HG03460 (cell line): Measurements from ENCODE around the gene GNAQ.

Source experiments
- ATAC-seq: cut with Tn5 transposase; IDR thresholded peaks from one replicate; pipeline ENCODE4 v1.9.1; 2021; ENCODE audit not compliant: unreplicated experiment

Gene GNAQ

DNA sequence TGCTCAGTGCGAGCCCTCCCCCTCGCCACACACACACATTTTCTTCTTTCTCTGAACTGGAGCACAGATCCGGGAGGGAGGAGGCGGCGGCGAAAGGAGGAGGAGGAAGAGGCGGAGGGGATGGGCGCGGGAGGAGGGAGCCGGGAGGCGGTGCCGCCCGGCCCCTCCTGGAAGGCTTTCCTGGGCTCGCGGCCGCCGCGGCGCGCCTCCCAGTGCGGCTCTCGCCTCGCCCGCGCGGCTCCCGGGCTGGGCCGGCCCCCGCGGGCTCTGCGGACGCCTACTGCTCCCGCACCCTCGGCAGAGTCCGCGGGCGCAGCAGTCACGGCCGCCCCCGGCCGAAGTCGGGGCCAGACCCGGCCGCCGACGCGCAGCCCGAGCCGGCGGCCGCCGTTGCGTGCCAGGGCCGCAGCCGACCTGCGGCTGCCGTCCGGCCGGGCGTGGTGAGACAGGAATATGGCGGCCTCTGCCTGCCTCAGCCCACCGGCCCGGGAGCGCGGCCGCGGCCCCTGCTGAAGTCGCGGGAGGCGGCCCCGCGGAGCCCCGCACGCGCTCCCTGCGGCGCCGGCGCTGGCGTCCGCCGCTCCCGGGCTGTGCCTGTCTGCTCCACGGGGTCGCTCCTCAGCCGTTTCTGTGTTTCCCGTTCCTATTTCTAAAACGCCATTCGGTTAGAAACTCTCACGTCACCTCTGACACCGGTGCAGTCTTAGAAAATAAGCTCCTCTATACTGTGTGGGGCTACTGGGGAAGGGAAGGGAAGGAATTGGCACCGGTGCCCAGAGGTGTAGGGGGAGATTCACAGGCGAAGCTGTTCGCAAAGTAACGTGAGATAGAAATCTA is 500 bp upstream of the GNAQ start:
- ATAC-seq, result no peak

DNA sequence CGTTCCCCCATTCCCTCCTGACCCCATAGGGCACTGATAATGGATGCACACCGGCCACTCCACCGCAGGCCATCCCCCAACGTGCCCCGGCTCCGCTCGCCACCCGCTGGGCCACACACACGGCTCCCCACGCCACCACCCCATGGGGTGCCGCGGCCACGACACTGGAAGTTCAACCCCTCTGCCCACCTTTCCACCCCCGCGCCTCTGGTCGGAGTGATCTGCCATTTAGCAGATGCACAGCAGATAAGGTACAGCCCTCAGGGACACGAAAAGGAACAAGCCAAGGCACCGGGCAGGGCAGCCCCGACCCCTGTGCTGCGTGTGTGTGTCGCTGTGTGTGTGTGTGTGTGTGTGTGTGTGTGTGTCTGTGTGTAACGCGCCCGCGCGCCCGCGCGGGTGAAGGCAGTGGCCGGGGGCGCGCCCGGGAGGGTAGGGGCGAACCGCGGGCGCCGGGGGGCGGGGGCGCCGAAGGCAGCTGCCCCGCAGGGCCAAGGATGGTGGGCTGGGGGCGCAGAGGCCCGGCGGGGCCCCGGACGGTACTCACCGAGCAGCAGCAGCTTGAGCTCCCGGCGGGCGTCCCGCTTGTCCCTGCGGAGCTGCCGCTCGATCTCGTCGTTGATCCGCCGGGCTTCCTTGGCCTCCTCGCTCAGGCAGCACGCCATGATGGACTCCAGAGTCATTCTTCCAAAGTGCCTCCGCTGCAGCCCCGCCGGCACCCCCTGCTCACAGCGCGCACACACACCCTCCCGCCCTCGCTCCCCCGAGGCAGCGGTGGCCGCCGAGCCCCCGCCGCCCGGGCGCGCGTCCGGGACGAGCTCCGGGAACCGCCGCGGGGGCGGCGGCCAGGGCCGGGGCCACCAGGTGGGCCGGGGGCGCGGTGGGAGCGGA is 813 bp downstream of the GNAQ start:
- ATAC-seq, result no peak

DNA sequence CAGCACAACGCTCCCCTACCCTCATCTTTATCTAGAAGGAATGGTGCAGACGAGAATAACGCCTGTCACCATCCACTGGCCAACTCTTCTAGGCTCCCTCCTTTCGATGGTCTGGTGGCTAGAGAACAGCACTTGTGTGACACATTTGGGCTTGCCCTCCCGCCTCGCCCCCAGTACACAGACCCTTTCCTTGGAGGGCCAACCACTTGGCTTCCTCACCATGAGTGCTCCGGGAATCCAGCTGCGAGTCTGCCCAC is 1.4 kb downstream of the GNAQ start:
- no peak for ATAC-seq

DNA sequence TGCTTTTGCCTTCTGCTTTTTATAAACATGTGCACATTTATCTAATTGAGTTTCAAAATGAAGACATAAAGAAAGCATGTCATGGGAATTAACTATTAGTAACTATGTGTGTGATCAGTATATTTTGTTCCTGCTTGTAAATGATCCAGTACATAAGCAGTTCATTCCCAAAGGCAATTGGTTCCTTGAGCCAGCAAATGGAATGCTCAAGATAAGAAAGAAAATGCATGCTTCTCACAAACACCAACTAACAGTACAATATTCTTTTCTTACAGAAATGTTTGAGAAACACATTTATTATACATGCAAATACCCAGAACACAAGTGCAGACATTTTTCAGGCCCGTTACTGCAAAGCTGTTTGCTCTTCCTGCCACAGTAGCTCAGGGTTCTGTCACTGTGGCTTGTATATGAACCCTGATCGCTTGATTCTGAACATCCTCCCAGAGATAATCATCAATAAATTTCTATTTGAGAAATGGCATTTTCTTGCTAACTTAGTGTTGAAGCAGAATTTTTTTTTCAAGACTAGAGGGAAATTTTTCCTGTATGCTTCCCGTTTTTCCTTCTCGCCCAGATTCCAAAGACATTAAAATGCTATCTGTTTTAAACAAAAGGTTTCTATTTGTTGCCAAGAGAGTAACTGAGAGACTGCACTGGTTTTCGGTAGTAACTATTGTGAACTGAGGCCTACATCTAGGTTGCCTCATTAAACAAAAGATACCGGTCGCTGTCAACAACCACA is 1.9 kb downstream of the GNAQ start:
- ATAC-seq, result no peak

DNA sequence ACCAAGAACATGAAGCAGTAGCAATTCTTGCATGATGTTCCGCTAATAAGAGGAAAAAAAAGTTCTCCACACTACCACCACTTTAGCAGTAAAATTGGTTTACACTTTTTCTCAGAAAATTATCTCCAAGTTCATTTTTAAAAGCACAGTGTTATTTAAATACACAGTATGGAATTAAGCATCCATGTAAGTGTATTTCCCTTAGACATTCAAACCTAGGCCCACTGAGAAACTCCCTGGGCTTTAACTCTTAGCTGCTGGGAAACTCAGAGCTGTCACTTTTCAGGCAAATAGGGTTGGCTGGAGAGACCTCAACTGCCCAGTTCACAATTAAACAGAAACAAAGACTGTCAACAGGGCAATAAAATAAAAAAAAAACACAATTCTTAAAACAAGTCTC is 2.7 kb downstream of the GNAQ start:
- no peak for ATAC-seq

DNA sequence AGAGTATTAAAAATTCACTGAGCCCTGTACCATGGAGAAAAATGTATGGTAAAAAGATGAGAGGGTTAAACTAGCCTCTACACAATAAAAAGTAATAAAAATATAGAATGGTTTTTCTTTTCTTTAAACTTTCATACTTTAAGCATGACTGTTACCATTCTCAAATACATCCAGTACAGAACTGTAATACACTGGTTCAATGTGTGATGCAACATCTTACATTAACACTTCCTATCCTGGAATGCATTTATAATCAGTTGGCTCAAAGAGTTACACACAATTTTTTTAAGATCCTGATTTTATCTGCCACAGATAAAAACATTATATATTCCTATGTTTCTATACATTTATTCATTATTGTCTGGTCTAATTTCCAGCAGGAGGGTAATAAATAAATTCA is 4.7 kb downstream of the GNAQ start:
- ATAC-seq, result no peak

DNA sequence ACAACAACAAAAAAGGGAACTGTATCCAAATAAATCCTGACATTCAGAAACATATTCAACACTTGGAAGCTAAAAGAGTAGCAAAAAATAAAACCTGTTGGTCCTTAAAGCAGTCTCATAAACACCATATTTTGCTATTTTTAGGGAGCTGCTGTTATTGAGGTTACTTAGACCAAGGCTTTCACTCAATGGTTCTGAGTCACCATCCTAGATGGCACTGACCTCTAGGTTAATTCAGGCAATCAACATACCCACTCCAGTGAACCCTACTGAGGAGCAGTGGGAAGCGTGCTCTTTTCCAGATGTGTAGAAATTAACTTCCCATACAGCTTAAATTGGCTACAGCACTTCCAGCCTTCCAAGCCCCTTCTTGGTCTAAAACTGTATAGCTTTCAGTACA is 5.2 kb downstream of the GNAQ start:
- ATAC-seq, result no peak

DNA sequence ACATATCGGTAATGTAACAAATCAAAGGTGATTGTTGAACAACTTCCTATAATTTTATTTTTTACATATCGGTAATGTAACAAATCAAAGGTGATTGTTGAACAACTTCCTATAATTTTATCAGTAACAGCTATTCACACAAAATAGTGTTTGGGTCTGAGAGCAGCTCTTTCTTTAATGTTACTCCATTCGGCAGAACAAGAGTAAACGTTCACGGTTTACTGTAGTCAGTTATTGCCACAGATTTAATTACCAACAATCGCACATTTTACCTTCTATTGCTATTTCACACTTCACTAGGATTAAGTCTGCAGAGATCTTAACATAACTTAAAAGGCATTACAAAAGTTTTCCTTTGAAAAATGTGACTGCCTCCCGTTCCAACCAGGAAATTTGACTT is 6.4 kb downstream of the GNAQ start:
- no peak for ATAC-seq

DNA sequence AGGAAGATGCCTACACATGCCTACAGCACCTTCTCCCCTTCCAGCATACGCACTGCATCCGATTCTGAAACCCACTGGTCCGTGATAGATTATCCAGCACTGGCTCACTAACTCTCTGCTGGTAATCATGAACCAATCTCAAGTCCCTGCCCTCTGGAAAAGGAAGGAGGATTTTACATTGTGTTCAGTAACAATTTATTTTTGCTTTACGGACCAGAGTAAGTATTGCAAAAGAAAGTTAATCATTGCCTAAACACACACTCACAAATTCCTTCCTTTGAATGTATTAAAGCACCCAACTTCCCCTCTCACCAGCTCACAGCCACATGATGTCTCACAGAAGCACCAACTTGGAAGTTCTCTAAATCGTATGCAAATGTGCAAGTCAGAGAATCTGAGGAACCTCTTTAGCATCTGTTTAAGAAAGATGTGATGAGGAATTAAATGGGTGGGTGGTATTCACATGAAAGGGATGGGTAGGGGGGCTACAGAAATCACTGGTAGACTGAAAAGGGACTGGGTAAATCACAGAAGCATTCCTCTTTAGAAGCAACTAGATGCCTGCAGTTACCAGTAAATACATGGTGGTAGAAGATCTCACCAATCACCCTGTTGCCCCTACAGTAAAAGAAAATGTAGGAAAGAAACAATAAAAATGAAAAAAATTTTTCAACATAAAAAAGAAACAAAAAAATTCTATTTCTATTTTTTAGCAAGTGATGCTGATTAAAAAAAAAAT is 8.4 kb downstream of the GNAQ start:
- no peak for ATAC-seq

DNA sequence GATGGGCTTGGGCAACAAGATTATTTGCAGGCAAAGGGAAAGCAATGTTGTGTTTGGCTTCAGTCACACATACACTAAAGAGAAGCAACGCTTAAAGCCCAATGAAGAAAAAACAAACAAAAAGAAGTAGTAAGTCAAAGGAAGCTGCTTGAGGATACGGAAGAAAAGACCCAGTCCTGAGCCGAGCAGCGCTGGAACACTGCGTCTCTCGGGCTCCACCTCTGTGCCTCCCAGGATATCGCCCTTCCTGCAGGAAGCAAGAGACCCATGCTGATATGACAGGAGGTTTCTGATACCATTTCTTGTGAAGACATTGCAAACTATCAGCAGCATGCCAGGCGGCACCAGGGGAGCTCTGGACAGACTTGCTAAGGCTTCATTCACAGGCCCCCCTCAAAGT is 9.9 kb downstream of the GNAQ start:
- no peak for ATAC-seq

DNA sequence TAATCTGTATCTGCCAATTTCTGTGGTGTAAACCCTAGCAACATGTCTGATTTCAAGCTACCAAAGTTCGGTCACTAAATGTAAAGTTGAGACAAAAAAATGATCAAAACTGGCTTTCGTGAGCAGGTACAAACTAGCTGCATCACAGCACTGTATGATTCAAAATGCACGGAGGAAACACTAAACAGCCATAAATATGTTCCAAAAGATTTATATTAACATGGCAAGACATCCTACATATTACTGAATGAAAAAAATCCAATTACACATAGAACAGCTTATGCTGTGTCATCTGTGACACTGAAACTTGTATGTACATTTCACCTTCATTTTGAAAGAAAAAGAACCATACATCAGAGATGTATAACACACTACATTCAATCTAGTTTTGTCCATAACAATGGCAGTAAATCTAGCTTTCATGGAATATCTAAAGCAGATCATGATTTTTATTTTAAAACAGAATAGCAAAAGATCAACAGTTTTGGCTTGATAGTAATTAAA is 14.4 kb downstream of the GNAQ start:
- no peak for ATAC-seq

DNA sequence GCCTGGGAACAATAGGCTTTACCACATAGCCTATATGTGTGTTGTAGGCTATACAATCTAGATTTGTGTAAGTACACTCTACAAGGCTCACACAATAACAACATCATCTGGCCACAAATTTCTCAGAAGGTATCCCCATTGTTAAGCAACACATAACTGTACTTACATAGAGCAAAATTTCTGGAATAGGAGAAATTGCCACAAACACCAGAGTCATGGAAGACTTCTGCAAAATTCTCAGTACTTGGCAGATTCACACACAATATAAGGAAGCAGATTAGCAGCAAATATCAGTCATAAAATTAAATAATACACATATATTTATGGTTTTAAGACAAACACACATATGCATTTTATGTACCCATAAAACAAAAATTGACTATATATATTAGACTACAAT is 16.4 kb downstream of the GNAQ start:
- ATAC-seq, result no peak

DNA sequence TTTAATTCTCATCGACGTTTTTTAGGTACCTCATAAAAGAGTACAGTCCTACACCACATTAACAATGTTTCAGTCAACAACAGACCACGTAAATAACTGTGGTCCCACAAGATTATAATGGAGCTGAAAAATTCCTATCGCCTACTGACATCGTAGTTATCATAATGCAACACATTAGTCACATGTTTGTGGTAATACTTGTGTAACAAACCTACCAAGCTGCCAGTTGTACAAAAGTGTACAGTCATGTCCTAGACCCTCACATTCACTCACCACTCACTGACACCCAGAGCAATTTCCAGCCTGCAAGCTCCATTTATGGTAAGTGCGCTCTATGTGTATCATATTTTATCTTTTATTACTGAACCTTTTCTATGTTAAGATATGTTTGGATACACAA is 16.8 kb downstream of the GNAQ start:
- ATAC-seq, result no peak

DNA sequence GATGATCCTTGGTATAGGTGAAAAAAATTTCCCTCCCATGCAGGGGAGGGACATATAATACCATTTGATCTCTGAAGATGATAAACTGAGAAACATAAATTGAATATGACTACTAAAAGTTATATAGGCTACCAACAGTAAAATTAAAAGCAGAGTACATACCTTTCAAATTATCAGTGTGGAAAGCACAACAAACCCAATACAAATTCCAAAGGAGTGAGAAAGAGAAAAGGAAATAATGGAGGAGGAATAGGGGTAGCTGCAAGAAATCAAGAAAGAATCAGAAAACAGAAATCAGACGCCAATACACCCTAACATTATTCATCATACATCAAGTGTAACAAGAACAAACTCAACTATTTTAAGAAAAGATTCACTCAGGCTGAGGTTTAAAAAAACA is 17.7 kb downstream of the GNAQ start:
- no peak for ATAC-seq

DNA sequence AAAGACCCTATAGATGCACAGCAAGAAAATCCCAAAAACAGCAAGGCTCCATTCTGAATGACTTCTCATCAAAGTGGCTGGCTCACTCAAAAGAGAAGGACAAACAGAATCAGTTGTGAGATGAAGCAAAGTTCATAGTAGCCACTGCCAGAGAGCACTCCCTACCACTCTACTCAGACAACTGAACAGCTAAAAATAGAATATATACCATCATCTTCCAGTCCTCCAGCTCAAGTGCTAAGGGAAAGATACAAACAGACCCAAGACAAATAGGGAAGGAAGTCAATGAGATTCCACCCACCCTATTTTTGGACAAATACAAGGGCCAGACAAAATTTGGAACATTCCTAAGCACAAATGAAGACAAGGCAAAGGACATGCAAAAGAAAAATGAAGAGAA is 20.6 kb downstream of the GNAQ start:
- ATAC-seq, result no peak

DNA sequence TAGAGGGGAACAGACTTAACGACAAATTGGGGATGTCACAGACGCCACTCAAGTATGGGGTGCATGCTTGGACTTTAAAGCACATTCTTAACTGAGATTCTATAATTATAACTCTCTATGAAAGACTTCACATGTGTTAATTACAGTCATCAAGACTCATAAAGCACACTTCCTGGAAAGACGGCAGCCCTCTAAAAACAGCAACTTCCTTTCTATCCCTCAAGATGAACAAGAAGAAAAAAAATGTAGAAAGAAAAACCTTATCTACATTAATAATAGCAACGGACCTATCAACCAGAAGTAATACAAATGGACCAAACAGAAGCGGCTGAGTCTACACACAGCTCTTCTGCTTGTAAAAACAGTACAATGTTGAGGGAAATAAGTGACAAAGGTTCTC is 21.2 kb downstream of the GNAQ start:
- no peak for ATAC-seq

DNA sequence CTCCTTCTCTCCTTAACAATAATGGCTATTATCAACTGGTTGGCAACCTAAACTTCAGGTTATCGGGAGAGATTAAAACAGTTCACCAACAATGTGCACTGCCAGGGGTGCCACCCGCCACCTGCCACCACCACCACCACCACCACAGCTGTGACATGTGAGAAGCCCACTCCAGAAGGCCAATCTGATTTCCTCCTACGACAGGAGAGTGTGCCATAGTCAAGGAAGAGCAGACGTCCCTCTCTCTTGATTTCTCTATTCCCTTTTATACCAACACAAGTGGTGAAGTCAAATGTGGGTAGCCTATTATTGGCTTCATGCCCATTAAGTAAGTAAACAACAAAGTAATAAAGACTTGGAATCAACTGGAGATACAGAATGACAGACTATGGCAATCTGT is 22.4 kb downstream of the GNAQ start:
- no peak for ATAC-seq

DNA sequence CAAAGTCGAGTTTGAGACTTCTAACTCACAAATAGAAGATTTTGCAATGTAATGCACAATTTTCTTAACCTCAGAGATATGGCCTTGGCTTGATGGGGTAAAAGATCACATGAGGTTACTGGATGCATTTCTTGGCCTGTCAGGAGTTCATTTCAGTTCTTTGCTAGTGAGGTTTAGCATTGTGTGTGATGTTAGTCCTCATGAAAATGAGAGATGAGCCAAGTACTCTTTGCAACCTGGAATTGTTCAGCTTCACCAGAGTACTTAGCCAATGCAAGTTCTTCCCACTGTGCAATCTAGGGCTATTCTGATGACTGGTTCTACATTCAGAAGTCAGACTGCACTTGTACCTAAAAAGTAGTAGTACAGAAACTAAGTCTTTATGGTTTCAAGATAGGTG is 24.9 kb downstream of the GNAQ start:
- ATAC-seq, result no peak

DNA sequence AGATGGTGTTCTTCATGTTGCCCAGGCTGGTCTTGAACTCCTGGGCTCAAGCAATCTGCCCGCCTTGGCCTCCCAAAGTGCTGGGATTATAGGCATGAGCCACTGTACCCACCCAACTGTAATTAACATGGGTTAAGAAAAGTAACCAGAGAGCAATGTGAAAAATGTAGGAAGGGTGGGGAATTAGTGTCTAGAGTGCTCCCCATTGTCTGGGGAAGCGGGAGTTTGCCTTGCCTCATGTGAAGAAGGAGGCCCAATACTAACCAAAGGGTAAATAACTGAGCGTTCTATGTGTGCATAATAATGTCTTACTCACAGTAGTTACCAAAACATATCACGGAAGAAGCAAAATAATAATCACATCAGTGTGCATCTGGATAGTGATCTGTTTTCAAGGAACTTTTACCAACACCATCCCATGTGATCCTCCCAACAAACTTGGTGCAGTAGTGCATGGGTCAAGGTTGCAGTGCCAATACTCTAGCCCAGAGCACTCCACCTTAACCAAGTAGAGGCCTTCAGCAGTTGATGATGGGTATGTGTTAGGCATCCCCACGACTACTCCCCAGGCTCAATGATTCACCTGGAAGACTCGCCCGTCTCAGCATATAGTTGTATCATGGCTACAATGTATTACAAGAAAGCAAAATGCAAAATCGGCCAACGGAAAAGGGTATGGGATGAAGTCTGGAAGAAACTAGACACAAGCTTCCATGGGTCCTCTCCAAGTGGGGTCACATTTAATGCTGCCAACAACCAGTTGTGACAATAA is 26.2 kb downstream of the GNAQ start:
- no peak for ATAC-seq

DNA sequence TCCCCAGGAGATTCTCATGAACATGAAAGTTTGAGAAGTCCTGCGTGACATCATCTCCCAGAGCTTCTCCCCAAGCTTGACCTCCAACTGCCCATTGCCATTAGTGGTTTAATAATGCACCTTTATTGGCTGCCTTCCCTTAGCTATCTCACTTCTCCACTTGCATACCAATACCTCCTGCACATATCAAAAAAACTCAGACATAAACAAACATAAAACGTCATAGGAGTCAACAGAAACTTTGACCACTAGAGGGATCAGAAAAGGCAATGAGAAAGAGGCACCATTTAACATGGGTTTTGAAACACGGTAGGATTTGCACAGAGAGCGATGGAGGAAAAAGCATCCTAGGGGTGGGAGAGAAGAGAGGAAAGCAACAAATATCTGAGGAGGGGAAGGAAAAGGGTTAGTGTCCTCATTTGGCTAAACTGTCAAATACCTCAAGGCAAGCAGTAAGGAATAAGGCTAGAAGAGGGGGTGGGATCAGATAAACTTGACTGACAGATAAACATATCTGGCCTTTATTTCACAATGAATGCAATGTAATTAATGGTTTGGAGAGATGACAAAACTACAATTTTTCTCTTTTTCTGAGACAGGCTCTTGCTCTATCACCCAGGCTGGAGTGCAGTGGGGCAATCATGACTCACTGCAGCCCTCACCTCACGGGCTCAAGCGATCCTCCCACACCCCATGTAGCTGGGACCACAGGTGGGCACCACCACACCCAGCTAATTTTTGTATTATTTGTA is 27.0 kb downstream of the GNAQ start:
- no peak for ATAC-seq
